ENCODE measurements around the gene EFNA4. TPM values are rescaled to one million over a fixed set of nuclear protein-coding genes. Genes with fewer than 3 reads are reported as not detected.

EFNA4 gene
- total and polyA plus RNA-seq, 9 of the 15 experiments (the other 6 are each of a cell fraction or from before 2014, with no cell fraction given): 0.68 to 7.4 (median 6.1) TPM

- Histone ChIP-seq H4K20me1 (replicated peaks; ENCODE audit: control insufficient read depth, insufficient read depth, low read length) (peaks cover 16% of the 10 kb centered on the region), H2AFZ (ENCODE audit: low read depth, low read length) (peak within 1 kb of the TSS; percentile 87), H3K27ac (ENCODE audit: extremely low read depth, low read depth, low read length) (peak within 1 kb of the TSS; percentile 34), H3K9me3 (replicated peaks; ENCODE audit: control insufficient read depth, insufficient read depth, low read depth, low read length) (no peaks in the 10 kb centered on the region), H3K9ac (ENCODE audit: insufficient read depth in 1 of 2, low read depth in 2 of 2, low read length in 2 of 2) (peak within 1 kb of the TSS; percentile 52 to 88), H3K36me3 (ENCODE audit: control insufficient read depth, insufficient read depth, low read length) (no peaks in the 10 kb centered on the region), H3K4me1 (replicated peaks in 1 of 2; ENCODE audit: control insufficient read depth in 2 of 2, insufficient read depth in 2 of 2, low read length in 2 of 2) (peaks cover 37 to 65% of the 10 kb centered on the region in 2 experiments), H3K4me3 (peak within 1 kb of the TSS; percentile 51), H3K27me3 (ENCODE audit: control insufficient read depth in 2 of 2, insufficient read depth in 2 of 2, low read length in 2 of 2) (peaks cover 3 to 8% of the 10 kb centered on the region in 2 experiments; a peak in 2 of 5 replicates), H3K4me2 (ENCODE audit: insufficient read depth, low read length) (peak within 1 kb of the TSS; percentile 66), H3K9me1 (ENCODE audit: control insufficient read depth, insufficient read depth, low read length) (peaks cover 6% of the 10 kb centered on the region), H3K79me2 (ENCODE audit: control insufficient read depth, insufficient read depth, low read length) (peaks cover 3% of the 10 kb centered on the region; the same call in 2 of the 3 replicates)
- DNase-seq (ENCODE audit: extremely low read depth in 1 of 4, low spot score in 3 of 4) (peak; percentile 86 to 98 (median 98)), FAIRE-seq (peak; percentile 59), ATAC-seq (peak; percentile 74)
- POLR2A ChIA-PET: interaction anchor here (0.8 to 1.7 kb wide), 2 partner anchors 66 to 94 kb away, joined by 3 to 5 read pairs; partner anchors contain the start of gene KRTCAP2
- in situ Hi-C loops (cut with MboI) (no loop called here), intact Hi-C loops (cut with micrococcal nuclease) (loop anchor here (5.0 kb wide), 1 partner anchor 76 kb away; the partner anchor contains the start of gene ZBTB7B)
- WGBS (ENCODE audit: insufficient coverage, low coverage, missing lambda C conversion rate): under 1% methylated on average over 19 of the region's 59 CpGs
- CTCF ChIA-PET (ENCODE audit: low intra/inter-chr PET ratio): interaction anchor here (0.6 to 9.0 kb wide), 2 partner anchors 16 to 41 kb away, joined by 3 to 153 read pairs; partner anchors contain the start of gene EFNA4
- BruUV-seq (replicated peaks): no TSS peak
- TF ChIP-seq ZNF644 (tag; IDR thresholded peaks at IDR 0.05; ENCODE audit: low read depth) (peak; percentile 67; the same call in 1 of the 2 replicates), ZC3H8 (IDR thresholded peaks at IDR 0.05) (no peak), DACH1 (IDR thresholded peaks at IDR 0.05; ENCODE audit: partially characterized antibody) (no peak), VEZF1 (CRISPR knock-in tag; IDR thresholded peaks at IDR 0.05) (peak; percentile 81), ZNF589 (CRISPR knock-in tag; IDR thresholded peaks at IDR 0.05; ENCODE audit: low read depth) (0 out of 2 replicates have a peak, but pooled peaks have one; percentile 67), FOXP1 (CRISPR knock-in tag; IDR thresholded peaks at IDR 0.05) (0 out of 2 replicates have a peak, but pooled peaks have one; percentile 5), RBM17 (IDR thresholded peaks at IDR 0.05; ENCODE audit: borderline replicate concordance, low read depth, low read length) (no peak), CBFB (CRISPR knock-in tag; IDR thresholded peaks at IDR 0.05) (no peak), DIDO1 (tag; IDR thresholded peaks at IDR 0.05; ENCODE audit: low read depth) (no peak), CREB1 (IDR thresholded peaks at IDR 0.05) (no peak), CREB1 (CRISPR knock-in tag; IDR thresholded peaks at IDR 0.05) (peak; percentile 47), ZNF431 (CRISPR knock-in tag; IDR thresholded peaks at IDR 0.05) (peak; percentile 75), POLR2AphosphoS5 (IDR thresholded peaks at IDR 0.05; ENCODE audit: control insufficient read depth, insufficient read depth, low read depth, low read length) (peak; percentile 31; the same call in 1 of the 2 replicates)
- TF ChIP-seq, protein P1, sequence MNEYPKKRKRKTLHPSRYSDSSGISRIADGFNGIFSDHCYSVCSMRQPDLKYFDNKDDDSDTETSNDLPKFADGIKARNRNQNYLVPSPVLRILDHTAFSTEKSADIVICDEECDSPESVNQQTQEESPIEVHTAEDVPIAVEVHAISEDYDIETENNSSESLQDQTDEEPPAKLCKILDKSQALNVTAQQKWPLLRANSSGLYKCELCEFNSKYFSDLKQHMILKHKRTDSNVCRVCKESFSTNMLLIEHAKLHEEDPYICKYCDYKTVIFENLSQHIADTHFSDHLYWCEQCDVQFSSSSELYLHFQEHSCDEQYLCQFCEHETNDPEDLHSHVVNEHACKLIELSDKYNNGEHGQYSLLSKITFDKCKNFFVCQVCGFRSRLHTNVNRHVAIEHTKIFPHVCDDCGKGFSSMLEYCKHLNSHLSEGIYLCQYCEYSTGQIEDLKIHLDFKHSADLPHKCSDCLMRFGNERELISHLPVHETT (CRISPR knock-in tag; conservative IDR thresholded peaks at IDR 0.05 in 1 of 2, IDR thresholded peaks at IDR 0.05 in 1 of 2): peak in 1 of 2 experiments; percentile 49; a peak in 1 of 4 replicates
Observed at GRCh38 chr1:155078469-155079209, 15.1 kb downstream of the EFNA4 start, which contains the start of gene EFNA3. TSS of gene EFNA3 (plus strand) at chr1:155078837. CDS start at chr1:155078942, 105 bp downstream.

Data from K562 (cell line).